KG1 (cell line): ENCODE results near the gene ODF4.

ENCODE experiments used
- DNase-seq: peaks from one replicate; lab custom pipeline; 2025; lab: John Stamatoyannopoulos, UW

The ODF4 gene

GRCh38 chr17:8339540-8339939 lies at the start of gene ODF4:
Gene ODF4 (plus strand): TSS chr17:8339840. CDS start chr17:8340052, 212 bp downstream.
- DNase-seq, result no peak

DNA sequence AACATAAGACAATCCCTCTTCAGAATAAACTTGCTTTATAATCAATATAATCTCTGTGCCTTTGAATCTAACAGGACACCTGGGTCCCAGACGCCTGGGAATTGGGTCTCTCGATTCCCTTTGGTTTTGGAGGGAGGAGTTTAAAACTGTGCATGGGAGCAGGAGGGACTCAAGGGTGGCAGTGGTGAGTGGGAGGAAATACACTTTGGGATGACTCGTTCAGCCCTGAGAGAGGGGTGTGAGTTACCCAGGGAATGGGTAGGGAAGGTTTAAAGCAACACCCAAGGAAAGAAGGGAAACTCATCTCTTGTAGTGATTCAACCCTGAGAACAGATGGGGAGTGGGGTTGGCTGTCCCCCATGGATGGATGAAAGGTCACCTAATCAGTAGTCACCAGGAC lies 49.6 kb upstream of the ODF4 start:
- no peak for DNase-seq

GRCh38 chr17:8292639-8293395 lies 46.8 kb upstream of the ODF4 start:
- no peak for DNase-seq

- no peak for DNase-seq
Observed at GRCh38 chr17:8294361-8294760, 45.3 kb upstream of the ODF4 start.

DNA sequence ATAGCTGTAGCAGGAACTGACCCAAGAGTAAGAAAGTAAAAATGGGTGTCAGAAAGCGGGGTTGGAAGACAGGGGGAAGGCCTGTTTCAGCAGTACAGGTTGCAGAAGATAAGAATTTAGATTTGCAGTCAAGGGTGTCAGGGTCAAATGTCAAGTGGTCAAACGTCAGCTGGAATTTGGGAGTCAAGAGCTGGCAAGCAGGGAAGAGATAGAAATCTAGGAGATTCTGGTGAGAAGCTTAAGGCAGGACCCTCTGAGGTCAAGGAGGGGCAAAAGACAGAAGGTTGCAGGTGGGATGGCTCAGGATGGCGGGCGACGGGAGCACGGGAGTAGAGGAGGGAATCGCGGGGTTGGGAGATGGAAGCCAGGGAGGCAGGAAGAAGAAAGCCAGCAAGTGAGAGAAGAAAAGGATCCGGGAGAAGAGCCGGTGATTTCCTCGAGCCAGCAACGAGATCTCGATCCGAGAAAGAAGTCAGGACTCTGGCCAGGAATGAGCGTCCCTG lies 44.8 kb upstream of the ODF4 start:
- no peak for DNase-seq

- no peak for DNase-seq
Observed at GRCh38 chr17:8300226-8300625, 39.4 kb upstream of the ODF4 start.

- DNase-seq, result no peak
Observed at GRCh38 chr17:8300627-8301242, 38.9 kb upstream of the ODF4 start.

- DNase-seq, result no peak
Observed at GRCh38 chr17:8310601-8311123, 29.0 kb upstream of the ODF4 start.

DNA sequence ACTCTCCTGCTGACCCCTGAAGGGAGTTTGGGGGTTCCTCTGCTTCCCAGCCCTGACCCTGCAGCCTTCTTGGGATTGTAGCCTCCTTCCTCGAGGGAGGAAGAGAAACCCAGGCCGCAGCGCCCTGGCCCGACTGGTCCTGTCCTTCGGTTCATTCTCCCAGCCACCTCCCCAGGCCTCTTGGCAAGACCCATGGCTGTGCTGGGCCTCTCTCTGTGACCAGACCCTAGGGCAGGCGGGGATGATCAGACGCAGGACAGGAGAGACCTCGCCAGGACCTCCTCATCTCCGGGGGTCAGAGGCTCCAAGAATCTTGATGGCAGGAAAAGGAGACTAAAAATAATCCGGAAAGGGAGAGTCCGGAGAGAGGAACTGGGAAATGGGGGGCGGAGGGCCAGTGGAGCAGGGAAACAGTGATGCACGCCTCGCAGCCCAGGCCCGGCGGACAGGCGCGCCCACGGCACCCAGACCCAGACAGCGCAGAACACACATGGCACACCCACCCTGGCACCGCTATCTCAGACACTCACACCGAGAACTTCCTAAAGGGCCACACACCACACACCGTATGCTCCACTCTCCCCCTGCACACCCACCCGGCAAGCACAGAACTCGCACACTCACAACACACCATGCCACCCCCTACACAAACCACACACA lies 28.4 kb upstream of the ODF4 start:
- no peak for DNase-seq

DNA sequence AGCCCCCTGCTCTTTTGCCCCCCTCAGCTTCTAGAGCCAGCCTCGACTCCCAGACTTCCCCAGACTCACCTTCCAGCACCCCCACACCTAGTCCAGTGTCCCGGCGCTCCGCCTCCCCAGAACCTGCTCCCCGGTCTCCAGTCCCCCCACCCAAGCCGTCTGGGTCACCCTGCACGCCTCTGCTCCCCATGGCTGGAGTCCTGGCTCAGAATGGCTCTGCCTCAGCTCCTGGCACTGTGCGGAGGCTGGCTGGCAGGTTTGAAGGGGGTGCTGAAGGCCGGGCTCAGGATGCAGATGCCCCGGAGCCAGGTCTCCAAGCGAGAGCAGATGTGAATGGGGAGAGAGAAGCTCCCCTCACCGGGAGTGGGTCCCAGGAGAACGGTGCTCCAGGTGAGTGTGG lies 27.4 kb upstream of the ODF4 start:
- no peak for DNase-seq

DNA sequence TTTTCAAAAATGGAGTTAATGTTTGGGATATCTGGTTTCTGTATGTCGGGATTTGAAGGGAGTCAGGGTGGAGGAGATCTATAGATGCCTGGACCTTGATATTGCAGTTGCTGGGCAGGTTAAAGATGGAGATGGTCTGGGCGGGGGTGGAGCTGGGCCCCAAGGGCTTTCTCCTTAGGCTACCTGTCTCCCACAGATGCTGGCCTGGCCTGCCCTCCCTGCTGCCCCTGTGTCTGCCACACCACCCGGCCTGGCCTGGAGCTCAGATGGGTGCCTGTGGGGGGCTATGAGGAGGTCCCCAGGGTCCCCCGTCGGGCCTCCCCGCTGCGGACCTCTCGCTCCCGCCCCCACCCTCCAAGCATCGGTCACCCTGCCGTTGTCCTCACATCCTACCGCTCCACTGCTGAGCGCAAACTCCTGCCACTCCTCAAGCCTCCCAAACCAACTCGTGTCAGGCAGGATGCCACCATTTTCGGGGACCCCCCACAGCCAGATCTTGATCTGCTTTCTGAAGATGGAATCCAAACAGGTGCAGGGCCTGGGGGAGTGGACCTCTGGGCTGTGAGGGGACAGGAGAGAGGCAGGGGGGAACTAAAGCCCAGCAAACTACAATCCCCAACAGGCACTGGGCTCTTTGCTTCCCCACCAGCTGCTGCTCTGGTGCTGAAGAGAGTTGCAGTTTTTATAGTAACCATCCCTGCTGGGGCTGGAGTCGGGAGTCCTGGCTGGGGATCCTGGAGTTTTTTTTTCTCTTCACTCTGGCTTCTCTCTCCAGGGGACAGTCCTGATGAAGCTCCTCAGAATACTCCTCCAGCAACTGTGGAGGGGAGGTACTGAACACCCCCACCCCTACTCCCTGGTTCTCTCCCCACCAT lies 26.7 kb upstream of the ODF4 start:
- DNase-seq, result no peak

DNA sequence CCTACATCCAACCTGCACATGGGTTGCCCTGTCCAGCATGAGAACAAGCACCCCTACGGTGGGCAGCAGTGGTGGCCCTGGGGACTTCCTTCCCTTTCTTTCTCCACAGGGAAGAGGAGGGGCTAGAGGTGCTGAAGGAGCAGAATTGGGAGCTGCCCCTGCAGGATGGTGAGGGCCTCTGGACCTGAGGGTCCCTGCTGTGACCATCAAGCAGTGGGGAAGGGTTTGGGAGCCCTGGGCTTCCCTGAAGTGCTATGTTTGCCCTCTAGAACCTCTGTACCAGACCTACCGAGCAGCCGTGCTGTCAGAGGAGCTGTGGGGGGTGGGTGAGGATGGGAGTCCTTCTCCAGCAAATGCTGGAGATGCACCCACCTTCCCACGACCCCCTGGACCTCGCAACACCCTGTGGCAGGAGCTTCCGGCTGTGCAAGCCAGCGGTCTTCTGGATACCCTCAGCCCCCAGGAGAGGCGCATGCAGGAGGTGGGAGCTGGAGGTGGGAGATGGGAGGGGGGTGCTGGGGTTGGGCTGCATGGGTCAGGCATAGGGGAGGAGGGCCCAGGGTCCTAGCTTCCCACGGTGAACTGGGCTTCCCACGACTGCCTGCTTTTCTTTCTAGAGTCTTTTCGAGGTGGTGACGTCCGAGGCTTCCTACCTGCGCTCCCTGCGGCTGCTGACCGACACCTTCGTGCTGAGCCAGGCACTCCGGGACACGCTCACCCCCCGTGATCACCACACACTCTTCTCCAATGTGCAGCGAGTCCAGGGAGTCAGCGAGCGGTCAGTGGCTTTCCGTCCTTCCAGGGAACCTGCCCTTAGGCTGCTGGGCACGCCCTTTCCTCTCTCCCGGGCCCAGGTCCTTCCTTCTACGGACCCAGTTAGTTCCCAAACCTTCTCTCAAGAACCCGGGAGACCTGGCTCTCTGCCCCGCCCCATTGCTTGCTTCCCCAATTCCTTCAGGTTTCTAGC lies 24.6 kb upstream of the ODF4 start:
- no peak for DNase-seq

DNA sequence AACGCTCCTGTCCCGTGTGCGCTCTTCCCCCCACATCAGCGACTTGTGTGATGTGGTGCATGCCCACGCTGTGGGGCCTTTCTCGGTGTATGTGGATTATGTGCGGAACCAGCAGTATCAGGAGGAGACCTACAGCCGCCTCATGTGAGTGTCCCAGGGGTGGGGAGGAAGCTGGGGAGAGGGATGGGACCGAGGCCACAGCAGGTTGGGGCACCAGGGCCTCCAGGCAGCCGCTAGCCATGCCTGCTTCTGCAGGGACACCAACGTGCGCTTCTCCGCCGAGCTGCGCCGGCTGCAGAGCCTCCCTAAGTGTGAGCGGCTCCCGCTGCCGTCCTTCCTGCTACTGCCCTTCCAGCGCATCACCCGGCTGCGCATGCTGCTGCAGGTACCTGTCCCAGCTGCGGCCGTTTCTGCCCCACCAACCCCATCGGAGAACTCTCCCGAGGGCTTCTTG lies 23.8 kb upstream of the ODF4 start:
- DNase-seq, result no peak

DNA sequence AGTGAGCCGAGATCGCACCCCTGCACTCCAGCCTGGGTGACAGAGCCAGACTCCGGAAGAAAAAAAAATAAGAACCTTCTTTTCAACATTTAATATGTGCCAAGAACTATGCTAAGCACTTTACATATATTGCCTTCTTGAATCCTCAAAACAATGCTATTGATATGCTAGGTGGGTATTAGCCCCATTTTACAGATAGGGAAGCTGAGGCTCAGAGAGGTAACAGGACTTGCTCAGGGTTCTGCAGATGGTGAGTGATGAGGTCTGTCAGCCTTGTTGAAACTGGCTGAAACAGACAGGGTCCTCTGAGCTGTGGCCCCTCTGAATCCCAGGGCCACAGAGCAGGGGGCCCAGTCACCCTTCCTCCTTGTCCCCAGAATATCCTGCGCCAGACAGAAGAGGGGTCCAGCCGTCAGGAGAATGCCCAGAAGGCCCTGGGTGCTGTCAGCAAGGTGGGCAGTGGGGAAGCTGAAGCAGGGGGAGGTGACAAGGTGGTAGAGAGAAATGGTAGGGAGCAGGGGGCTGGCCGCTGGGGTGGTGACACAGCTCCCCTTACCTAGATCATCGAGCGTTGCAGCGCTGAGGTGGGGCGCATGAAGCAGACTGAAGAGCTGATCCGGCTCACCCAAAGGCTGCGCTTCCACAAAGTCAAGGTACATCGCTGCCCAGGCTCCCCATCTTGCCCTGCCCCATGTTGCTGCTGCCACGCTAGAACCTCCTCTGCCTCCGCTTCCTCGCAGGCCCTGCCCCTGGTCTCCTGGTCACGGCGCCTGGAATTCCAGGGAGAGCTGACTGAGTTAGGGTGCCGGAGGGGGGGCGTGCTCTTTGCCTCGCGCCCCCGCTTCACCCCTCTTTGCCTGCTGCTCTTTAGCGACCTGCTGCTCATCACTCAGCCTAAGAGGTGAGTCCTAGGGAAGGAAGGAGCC lies 21.4 kb upstream of the ODF4 start:
- DNase-seq, result no peak

- no peak for DNase-seq
Observed at GRCh38 chr17:8320262-8320661, 19.4 kb upstream of the ODF4 start.

- DNase-seq, result no peak
Observed at GRCh38 chr17:8320990-8321389, 18.6 kb upstream of the ODF4 start.

GRCh38 chr17:8322061-8322460 lies 17.6 kb upstream of the ODF4 start:
- no peak for DNase-seq

GRCh38 chr17:8324132-8324531 lies 15.5 kb upstream of the ODF4 start:
- DNase-seq, result no peak

- no peak for DNase-seq
Observed at GRCh38 chr17:8324923-8325322, 14.7 kb upstream of the ODF4 start.
